ENCODE measurements around the gene WDR47.

Gene WDR47

DNA sequence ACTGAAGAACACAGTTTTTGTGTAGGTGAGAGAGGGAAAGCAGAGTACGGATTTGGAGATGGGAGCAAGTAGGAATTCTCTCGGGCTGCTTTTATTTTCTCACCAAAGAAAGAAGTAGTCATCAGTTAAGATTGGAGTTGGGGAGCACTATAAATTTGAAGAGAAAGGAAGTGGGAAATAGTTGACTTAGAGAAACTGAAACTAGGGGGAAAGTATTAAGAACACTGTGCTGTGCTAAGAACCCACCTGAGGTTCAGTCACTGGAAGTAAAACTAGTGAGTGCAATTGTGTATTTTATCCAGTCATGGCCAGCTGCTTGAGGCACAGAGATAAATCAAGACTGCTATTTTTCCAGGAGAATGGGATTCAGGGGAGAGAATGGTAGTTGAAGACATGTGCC lies 116.0 kb downstream of the WDR47 start:
- Histone ChIP-seq H3K27ac (ENCODE audit: low read length) (no peak overlapping the region), H3K4me1 (ENCODE audit: control insufficient read depth in 1 of 2, insufficient read depth in 2 of 2, low read length in 2 of 2) (no peaks in the 10 kb centered on the region), H3K27me3 (ENCODE audit: low read depth, low read length) (no peaks in the 10 kb centered on the region), H3K9me3 (ENCODE audit: control insufficient read depth in 1 of 2, low read length in 2 of 2) (no peaks in the 10 kb centered on the region), H3K4me3 (ENCODE audit: low read depth in 1 of 2, low read length in 2 of 2) (no peak overlapping the region), H3K36me3 (ENCODE audit: control insufficient read depth in 1 of 2, insufficient read depth in 2 of 2, low read length in 2 of 2) (peaks cover 34 to 76% of the 10 kb centered on the region in 2 donors)
